Activated CD4-positive, alpha-beta T cell treated with anti-CD3 and anti-CD28 coated beads for 24 hours (primary cell): ENCODE measurements around the gene RAB5IF.
"Not testable (repeated sequence)": the region's sequence is repeated elsewhere in the genome, so short reads cannot be mapped to it uniquely, and the experiment has no call there.

Source experiments
- DNase-seq, 2 donors: peaks; one replicate each; pipeline ENCODE4 v3.0.0-alpha.2; 2020; ENCODE audit warnings: low read depth in 2 of 2

The RAB5IF gene

DNA sequence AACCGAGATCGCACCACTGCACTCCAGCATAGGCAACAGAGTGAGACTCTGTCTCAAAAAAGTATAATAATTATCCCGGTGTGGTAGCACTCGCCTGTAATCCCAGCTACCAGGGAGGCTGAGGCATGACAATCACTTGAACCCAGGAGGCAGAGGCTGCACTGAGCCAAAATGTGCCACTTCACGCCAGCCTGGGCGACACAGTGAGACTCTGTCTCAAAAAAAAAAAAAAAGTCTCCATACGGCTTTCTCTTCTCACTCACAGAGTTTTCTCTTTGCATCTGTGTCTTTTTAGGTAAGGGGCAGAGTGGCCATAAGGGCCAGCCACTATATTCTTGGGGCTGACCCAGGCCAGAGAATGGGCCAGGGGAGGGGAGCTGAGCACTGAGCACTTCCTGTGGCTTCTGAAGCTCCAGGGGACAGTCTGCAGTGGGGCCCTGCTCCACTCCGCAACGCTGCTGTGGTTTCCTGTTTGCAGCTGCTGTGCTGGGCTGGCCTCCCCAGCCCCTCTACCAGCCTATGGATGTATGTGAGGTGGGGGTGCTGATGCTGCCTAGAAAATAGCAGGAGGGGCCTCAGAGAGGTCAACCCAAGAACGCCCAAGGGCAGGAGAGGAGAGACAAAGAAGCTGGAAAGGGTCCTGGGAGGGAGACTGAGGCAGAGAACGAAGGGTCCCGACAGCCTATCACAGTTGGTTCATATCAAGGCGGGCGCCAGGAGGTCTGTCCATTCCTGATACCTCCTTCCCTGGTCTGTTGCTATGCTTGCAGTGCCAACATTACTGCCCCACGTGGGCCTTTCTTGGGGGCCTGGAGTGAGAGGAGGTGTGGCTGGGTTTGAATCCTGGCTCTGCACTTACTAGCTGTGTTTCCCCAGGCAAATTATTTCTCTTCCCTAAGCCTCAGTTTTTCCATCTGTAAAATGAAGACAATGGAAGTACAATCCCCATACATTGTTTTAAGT, 24.4 kb downstream of the RAB5IF start:
- DNase-seq = no peak

DNA sequence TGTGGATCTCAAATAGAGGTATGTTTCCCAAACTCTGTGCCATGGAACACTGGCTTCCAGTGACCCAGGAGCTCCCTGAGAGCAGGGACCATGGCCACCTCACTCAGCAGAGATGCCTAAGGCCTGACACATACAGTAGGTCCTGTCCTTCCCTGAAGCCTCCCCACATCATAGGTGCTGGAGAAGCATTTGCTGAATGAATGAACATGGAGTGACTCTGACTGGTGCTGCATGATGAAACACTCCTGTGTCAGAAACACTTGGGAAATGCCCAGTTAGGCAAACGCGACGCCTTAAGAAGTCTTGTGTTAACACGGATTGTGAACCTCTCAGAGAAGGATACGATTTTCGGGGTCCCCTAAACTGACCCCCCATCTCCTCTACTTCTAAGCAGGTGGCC, 26.1 kb downstream of the RAB5IF start:
- DNase-seq = no peak

DNA sequence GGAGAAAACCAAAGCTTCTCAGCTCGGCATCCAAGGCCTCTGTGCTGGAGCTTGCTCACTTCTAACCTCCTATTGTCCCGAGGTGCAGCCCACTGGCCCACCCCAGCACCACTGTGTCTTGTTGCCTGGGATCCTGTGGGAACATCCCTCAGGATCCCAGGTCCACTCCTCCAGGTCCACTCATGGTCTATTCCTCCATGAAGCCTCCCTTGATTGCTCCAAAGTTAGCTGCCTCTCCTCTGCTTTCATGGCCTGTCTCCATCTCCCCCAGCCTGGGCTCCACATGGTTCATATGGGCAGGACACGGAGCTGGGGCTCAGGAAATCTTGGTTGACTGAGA, 26.5 kb downstream of the RAB5IF start:
- no peak for DNase-seq

DNA sequence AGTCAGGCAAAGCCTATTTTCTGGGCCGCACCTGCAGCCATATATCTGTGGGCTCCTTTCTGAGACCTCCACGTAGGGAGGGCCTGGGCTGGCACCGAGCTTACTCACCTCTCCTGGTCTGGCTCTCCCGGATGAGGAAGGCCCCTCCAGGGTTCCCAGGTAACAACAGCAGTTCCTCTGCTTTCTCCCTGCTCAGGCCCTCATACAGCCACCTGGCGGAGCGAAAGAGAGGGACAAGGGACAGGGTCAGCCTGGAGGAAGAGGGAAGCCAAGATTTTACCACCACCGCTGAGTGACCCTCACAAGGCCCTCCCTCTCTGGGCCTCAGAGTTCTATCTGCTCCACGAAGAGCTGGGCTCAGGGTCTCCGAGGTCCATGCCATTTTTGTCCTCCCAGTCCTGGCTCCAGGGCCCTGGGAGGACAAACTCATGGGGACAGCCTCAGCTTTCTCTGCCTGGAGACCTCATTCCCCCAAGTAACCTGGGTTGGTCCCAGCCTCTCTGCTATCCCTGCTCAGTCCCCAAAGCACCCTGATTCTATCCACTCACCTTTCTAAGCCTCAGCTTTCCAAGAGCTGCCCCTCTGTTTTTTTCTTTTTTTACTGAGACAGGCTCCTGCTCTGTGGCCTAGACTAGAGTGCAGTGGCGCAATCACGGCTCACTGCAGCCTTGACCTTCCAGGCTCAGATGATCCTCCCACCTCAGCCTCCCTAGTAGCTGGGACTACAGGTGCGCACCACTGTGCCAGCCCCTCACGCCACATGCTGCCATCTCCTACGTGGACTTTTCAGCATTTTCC, 27.1 kb downstream of the RAB5IF start:
- DNase-seq = no peak

DNA sequence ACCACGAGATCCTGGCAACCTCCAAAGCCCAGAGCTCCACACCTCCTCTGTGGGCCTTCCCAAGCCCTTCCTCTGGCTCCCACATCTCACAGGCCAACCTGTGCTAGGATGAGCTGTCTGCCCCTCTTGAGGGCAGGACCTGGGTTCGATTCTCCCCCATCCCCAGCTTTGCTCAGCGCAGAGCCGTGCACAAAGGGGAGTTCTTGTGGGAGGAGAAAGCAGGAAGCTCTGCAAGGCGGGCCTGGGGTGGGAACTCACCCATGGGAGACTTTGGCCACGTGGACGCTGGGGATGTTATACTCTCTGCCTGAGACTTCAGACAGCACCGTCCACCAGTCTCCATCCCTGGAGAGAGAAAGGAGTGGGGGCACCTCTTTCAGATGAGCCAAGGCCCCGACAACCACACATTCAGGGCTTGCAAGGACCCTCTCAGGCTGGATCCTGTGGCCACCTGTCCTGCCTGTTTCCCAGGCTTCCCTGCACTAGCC, 27.8 kb downstream of the RAB5IF start:
- no peak for DNase-seq

DNA sequence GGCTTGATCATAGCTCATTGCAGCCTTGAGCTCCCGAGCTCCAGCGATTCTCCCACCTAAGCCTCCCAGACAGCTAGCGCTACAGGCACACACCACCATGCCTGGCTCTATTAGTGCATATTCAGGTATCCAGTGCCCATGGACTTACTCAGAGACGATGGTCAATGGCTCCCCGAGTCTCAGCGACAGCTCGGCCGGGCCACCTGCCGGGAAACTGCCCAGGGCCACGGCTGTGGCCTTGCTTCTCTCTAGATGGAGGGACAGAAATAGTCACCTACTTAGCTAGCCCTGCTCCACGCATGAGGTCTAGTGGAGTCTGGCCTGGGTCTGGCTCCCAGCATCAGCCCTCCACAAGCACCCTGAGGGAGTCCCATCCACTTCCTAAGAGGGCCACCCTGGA, 28.8 kb downstream of the RAB5IF start:
- no peak for DNase-seq

DNA sequence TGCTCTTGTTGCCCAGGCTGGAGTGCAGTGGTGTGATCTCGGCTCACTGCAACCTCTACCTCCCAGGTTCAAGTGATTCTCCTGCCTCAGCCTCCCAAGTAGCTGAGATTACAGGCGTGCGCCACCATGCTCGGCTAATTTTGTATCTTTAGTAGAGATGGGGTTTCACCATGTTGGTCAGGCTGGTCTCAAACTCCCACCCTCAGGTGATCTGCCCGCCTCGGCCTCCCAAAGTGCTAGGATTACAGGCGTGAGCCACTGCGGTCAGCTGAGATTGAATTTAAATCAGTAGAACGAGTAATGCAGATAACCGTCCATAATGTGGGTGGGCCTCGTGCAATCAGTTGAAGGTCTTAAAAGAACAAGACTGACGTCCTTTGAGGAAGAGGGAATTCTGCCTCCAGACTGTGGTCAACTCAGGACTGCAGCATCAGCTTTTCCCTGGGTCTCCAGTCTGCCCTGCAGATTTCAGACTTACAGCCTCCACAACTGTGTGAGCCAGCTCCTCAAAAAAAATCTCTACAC, 33.4 kb downstream of the RAB5IF start:
- not testable (repeated sequence) for DNase-seq

DNA sequence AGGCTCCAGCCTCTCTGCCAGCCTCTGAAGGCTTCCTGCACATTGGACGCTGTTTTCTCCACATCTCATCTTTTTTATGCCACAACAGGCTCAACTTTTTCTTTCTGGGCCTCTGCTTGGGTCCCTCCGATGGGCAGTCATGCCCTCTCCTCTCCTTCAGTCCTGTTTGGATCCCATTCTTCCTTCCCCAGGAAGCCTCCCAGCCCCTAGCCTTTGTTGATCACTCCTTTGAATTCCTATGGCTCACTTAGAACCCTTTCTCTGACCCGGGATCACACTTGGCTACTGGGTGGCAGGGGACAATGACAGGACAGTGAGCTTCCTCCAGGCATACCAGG, 35.9 kb downstream of the RAB5IF start:
- DNase-seq = no peak

DNA sequence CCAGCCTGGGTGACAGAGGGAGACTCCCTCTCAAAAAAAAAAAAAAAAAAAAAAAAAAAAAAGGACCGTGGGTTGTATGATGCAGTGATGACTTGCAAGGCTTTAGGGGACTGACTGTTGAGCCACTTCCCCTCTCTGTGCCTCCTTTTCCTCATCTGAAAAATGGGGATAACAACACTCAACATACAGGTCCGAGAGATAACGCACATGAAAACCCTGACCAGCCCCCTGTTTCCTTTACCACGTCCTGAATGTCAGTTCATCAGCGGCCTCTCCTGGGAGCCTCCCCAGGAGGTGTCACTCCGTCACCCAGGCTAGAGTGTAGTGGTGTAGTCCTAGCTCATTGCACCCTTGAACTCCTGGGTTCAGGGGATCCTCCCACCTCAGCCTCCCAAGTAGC, 36.6 kb downstream of the RAB5IF start:
- DNase-seq = no peak

DNA sequence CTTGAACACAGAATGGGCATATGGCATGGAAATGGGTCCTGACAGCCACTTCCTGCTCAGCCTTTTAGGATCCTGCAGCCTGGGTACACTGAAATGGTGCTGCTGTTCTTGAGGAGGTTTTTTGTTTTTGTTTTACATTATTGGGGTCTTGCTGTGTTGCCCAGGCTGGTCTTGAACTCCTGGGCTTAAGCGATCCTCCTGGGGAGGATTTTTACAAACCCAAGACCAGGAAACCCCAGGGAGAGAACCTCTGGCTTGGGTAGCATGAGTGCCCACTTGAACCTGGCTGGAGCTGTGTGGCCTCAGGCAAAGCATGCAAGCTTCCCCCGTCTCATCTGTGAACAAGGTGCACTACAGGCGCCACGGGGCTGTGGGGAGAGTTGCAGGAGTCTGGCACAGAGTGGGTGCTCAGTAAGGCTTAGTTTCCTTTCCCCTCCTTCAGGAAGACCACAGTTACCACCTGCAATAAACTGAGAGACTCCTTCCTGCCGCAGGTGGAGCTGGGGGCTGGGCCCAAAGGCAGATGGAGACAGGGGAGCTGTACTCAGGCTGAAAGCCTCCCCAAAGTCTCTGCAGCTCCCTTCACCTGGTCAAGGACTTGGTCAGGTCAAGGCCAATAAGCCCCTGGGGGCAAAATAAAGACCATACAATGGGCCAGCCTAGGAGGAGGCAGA, 38.6 kb downstream of the RAB5IF start:
- DNase-seq = peak; percentile 35 to 49

DNA sequence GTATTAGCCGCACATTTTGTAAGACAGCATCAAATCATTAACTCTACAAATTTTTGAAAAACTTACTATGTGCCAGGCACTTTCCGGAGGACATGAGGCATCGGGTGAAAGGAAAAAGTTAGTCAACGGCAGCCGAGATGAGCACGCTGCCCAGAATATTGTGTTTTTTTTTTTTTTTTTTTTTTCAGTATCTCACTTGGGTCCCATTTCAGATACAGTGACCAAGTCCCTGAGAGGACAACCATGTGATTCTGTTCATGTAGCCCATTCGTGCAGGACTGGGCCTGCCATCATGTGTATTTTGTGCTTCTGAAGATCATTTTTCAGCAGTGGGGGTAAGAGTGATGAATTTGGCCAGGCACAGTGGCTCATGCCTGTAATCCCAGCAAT, 39.1 kb downstream of the RAB5IF start:
- peak; percentile 27 to 30 for DNase-seq

DNA sequence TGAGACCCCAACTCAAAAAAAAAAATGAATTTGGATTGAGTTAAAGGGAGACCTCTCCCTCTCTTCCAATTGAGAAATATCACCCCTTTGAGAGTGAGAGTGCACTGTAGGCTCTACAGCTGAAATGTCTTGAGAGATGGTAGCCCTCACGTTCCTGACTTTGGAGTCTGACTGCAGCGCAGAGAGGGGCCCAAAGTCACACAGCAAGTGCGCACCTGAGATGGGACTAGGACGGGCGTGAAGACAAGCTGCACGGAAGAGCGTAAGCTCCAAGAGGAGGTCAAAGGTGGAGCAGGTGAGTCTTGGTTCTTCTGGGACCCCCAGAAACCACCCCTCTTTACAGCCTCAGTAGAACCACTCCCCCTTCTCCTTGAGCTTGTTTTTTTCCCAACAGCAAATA, 39.8 kb downstream of the RAB5IF start:
- DNase-seq = no peak

DNA sequence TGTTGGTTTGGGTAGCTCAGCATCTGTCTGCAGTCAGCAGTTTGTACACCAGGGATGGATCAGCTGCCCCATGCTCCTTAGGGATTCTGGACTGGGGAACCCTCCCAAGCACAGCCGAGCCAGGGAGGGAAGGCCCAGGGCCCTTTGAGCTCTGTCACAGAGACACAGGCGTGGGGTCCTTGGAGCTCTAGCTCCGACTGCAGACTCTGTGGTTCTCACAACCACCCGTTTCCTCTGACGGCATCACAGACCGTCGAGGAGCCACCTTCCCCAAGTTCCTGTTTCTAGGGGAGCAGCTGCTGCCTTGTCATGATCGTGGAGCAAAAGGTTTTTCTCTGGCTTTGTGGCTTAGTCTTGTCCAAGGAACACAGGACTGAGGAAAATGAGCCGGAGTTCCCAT, 40.4 kb downstream of the RAB5IF start, which contains the start of gene SLA2:
Gene SLA2, minus strand, starts transcription at position 199 of the 400 bp plus-strand sequence. CDS start 4,861 bp downstream, outside the sequence.
- peak; percentile 22 to 44 for DNase-seq

DNA sequence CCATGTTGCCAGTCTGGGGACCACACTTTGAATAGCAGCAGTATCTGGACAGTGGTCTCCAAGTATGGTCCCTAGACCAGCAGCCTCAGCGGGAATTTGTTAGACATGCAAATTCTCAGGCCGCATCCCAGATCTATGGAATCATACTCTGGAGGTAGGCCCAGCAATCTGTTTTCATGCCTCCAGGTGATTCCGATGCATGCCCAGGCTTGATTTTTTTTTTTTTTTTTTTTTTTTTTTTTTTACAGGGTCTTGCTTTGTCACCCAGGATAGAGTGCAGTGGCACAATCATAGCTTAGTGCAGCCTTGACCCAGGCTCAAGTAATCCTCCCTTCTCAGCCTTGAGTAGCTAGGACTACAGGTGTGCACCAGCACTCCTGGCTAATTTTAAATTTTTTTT, 41.1 kb downstream of the RAB5IF start:
- no peak for DNase-seq

DNA sequence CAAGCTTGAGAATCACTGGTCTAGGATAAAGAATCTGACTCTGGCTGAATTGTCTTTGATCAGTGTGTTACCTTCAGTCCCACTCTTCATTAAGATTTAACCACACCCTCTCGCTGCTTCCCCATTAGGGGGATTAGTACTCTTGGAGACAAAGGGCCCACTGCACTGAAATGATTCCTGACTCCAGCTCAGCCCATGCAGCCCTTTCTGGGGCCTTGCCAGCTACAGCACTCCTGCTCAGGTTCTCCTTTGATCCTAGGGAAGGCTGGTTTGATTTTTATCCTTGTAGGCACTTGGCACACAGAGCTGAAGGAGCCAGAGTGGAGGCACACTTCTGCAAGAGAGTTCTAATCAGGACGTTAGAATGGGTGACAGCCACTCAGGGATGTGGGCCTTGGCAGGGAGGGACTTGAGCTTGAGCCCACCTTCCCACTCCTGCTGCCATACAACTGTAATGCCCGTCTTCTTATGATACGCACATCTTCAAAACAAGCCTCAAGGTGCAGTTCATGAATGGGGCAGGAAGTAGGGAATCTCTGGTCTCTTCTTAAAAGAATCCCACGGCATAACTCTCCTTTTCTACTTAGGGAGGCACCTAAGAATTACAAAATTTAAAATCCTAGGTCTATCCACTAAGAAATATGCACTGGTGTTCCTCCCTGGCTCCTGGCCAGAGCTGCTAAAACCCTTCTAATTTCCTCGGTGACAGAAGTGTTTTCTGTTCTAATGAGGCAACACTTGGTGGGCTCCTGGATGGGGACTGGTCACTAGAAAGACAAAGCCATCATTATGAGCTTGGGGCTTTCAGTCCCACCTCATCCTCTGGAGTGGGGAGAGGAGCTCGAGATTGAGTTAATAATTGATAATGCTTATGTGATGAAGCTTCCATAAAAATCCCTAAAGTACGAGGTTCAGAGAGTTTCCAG, 41.9 kb downstream of the RAB5IF start:
- DNase-seq = no peak

DNA sequence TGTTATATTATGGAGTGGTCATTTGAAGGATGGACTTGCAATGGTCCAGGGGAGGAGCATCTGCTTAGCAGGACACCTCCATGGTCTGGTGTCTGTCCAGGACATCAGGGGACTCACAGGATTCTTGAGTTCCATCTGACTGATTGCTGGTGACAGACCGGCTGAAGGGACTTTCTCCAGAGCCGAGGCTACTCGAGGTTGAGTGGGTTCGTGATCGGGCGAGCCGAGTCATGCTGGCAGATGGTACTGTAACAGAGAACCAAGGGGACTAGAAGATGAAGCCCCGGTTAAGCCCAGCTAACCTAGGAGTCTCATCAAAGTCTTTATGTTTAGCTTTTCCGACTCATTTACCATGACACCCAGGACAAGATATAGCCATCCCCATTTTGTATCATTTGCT, 47.9 kb downstream of the RAB5IF start:
- no peak for DNase-seq

DNA sequence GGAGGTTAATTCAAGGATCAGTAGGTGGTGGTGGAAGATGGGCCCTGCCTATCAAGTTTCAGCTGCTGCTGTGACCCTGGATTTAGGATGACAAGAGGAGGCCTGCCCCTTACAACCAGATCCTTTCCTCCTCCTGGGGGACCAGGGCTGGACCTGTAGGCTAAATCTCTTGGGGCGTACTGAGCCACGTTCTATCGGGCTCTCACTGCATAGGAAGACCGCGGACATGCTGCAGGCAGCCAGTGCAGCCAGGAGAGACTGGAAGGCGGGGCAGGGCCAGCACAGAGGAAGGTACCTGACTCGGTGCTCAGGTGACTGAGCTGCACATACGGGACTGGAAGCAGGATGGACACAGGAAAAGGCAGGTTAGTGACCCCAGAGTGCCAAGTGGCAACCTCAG, 48.9 kb downstream of the RAB5IF start:
- DNase-seq = no peak

DNA sequence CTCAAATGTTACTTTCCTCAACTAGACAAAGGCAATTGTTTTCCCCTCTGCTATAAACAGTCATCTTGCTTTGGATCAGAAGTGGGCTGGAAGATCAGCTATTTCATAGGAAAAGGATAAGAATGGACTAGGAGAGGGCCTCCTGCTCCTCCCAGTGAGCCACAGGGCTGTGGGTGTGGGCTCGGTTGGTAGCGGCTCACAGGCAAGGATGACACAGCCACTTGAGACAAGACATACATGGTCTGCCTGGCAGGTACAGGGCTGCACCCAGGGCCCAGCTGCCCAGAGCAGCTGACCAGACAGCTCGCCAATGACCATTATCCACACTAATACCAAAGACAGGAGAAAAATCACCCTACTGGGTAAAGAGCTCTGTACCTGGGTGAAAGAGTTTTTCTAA, 49.4 kb downstream of the RAB5IF start:
- no peak for DNase-seq

DNA sequence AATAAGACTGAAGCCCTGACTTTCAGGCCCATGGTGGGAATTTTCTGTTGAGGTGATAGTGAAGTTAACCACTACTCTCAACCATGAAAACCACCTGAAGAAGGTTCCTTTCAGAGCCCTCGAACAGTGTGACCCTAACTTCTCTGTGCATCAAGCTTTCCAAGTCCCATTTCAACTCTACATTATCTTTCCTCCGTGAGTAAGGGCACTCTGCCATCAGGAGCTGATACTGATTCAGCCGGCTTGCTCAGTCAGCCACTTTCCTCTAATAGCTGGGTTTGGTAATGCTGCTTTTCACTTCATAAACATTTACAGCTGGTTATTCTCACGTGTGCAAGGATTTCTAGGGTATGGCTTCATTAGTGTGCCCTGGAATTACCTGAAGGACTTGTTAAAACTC, 51.2 kb downstream of the RAB5IF start:
- DNase-seq = no peak

DNA sequence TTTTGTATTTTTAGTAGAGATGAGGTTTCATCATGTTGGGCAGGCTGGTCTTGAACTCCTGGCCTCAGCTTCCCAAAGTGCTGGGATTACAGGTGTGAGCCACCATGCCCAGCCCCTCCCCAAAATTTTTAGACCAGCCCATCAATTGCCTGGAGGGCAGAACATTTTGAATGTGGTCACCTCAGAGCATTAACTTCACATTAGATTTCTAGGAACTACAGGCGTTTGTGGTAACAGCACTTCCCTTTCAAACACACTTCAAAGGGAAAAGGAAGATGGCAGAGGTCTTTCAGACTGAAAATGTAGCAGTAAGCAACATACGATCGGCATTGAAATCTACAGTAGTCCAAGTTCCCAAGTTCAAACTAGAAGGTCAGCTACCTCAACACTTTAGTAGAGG, 52.7 kb downstream of the RAB5IF start:
- no peak for DNase-seq
